HepG2 (cell line): ENCODE data around the gene TRAF3. TPM values are rescaled to one million over a fixed set of nuclear protein-coding genes. Genes with fewer than 3 reads are reported as not detected.
A peak's percentile ranks its signal among the peaks of the same experiment; 100 is the strongest.

Experiments
- ATAC-seq: fragments of 200-7000 bp; cut with Tn5 transposase; 3 replicates; pipeline ENCODE4 v1.9.1; 2020; ENCODE audit warnings: mild to moderate bottlenecking, moderate library complexity
- BruUV-seq: library from RNA; stranded (reverse); fragments of 400-500 nt; replicated peaks from 2 replicates; lab custom pipeline; 2021; lab: Mats Ljungman, UMichigan
- CTCF ChIA-PET: fragments of 300-600 bp; formaldehyde crosslinking; extraction: SDS; loops from one replicate; lab custom pipeline; 2021; ENCODE audit warnings: low total read pairs, inconsistent platforms, low intra/inter-chr PET ratio; lab: Yijun Ruan, JAX
- POLR2A ChIA-PET: fragments of 350-600 bp; sonication (Branson Sonifier 250); formaldehyde crosslinking; loops from one replicate; lab custom pipeline; 2020; ENCODE audit warnings: antibody characterized with exemption, inconsistent platforms; lab: Yijun Ruan, JAX
- DNase-seq: peaks from one replicate; pipeline ENCODE4 v3.0.0-alpha.2; 2015; ENCODE audit warnings: low spot score
- FAIRE-seq: peaks from 3 replicates; lab custom pipeline; 2011; peaks lifted over from hg19 to GRCh38; lab: Jason Lieb, UNC
- H2AFZ ChIP-seq: one replicate; pipeline ENCODE4 v1.6.1; 2011; ENCODE audit warnings: low read length, inconsistent platforms
- H3K27ac ChIP-seq: fragments of 300-600 bp; 3 replicates; pipeline ENCODE4 v1.8.0; 2011; ENCODE audit warnings: mixed run types, mild to moderate bottlenecking, mixed read lengths, low read length, inconsistent platforms; ENCODE audit not compliant: insufficient read depth; ENCODE audit errors: extremely low read length
- H3K27me3 ChIP-seq, 2 experiments: fragments of 200-600 bp in 1 of 2; 2 replicates in 1 of 2; 3 replicates in 1 of 2; pipeline versions ENCODE4 v1.6.0 to v1.8.0; 2011; ENCODE audit warnings: low read length in 2 of 2, mild to moderate bottlenecking in 2 of 2, moderate library complexity in 2 of 2, inconsistent platforms in 1 of 2; ENCODE audit not compliant: insufficient read depth in 2 of 2, control insufficient read depth in 1 of 2
- H3K36me3 ChIP-seq, 2 experiments: fragments of 200-600 bp in 1 of 2; replicated peaks in 1 of 2; 2 replicates in 1 of 2; 3 replicates in 1 of 2; pipeline versions ENCODE4 v1.5.1 to v1.8.0; 2011; ENCODE audit warnings: low read length in 2 of 2, inconsistent platforms in 1 of 2; ENCODE audit not compliant: insufficient read depth in 2 of 2, control insufficient read depth in 1 of 2
- H3K4me1 ChIP-seq: 2 replicates; pipeline ENCODE4 v1.5.1; 2012; ENCODE audit warnings: low read length, inconsistent platforms; ENCODE audit not compliant: insufficient read depth
- H3K4me2 ChIP-seq: 2 replicates; pipeline ENCODE4 v1.6.0; 2011; ENCODE audit warnings: low read depth, low read length, inconsistent platforms
- H3K4me3 ChIP-seq, 3 experiments: fragments of 200-600 bp in 1 of 3; sonication (generic), shearing (Covaris generic) in 1 of 3; replicated peaks in 1 of 3; 2 replicates each; pipeline ENCODE4 v1.5.1; 2011 to 2016; ENCODE audit warnings: low read length in 3 of 3, inconsistent platforms in 2 of 3, low read depth in 2 of 3, mild to moderate bottlenecking in 2 of 3, control low read depth in 1 of 3, mixed read lengths in 1 of 3; ENCODE audit not compliant: insufficient read depth in 1 of 3
- H3K79me2 ChIP-seq: one replicate; pipeline ENCODE4 v1.6.1; 2011; ENCODE audit warnings: low read length, inconsistent platforms; ENCODE audit not compliant: insufficient read depth
- H3K9ac ChIP-seq: 2 replicates; pipeline ENCODE4 v1.6.0; 2011; ENCODE audit warnings: mild to moderate bottlenecking, low read depth, low read length, inconsistent platforms; ENCODE audit not compliant: insufficient read depth
- H3K9me3 ChIP-seq: 2 replicates; pipeline ENCODE4 v1.5.1; 2012; ENCODE audit warnings: mild to moderate bottlenecking, low read length
- H4K20me1 ChIP-seq: 2 replicates; pipeline ENCODE4 v1.6.0; 2011; ENCODE audit warnings: inconsistent platforms, mild to moderate bottlenecking, low read length, moderate library complexity; ENCODE audit not compliant: insufficient read depth
- HNF4G ChIP-seq, 2 experiments: sonication (generic) in 1 of 2; formaldehyde crosslinking in 1 of 2; IDR thresholded peaks; 2 replicates each; pipeline versions ENCODE4 v1.4.0 to v1.6.1; 2011 to 2020; ENCODE audit warnings: borderline replicate concordance in 2 of 2, low read depth in 2 of 2, mild to moderate bottlenecking in 2 of 2, low read length in 1 of 2, missing genetic modification reagents in 1 of 2, moderate library complexity in 1 of 2
- HOXD1 ChIP-seq: sonication (generic); formaldehyde crosslinking; IDR thresholded peaks from 2 replicates; pipeline ENCODE4 v1.5.0; 2020; ENCODE audit warnings: missing genetic modification reagents
- IRF2 ChIP-seq: IDR thresholded peaks from 2 replicates; pipeline ENCODE4 v1.6.1; 2018; ENCODE audit warnings: missing genetic modification reagents, missing compliant biosample characterization
- MAZ ChIP-seq, 2 experiments: sonication (generic) in 1 of 2; formaldehyde crosslinking in 1 of 2; IDR thresholded peaks; 2 replicates each; pipeline versions ENCODE4 v1.5.0 to v1.6.1; 2012 to 2020; ENCODE audit warnings: low read depth in 2 of 2, mild to moderate bottlenecking in 2 of 2, borderline replicate concordance in 1 of 2, improper control_type of control experiment in 1 of 2, low read length in 1 of 2, missing genetic modification reagents in 1 of 2, moderate library complexity in 1 of 2
- MEIS1 ChIP-seq: sonication (generic); formaldehyde crosslinking; IDR thresholded peaks from 2 replicates; pipeline ENCODE4 v1.9.0; 2021; ENCODE audit warnings: mild to moderate bottlenecking, missing genetic modification reagents, moderate library complexity, borderline replicate concordance
- NFYB ChIP-seq: sonication (generic); formaldehyde crosslinking; IDR thresholded peaks from 2 replicates; pipeline ENCODE4 v1.4.0; 2020; ENCODE audit warnings: missing genetic modification reagents
- RFX3 ChIP-seq: IDR thresholded peaks from 2 replicates; pipeline ENCODE4 v1.6.1; 2016; ENCODE audit warnings: missing biosample characterization, missing genetic modification reagents
- SETDB1 ChIP-seq: sonication (generic); formaldehyde crosslinking; IDR thresholded peaks from 2 replicates; pipeline ENCODE4 v1.5.1; 2020; ENCODE audit warnings: missing genetic modification reagents, mild to moderate bottlenecking, borderline replicate concordance
- SIN3A ChIP-seq: IDR thresholded peaks from 2 replicates; pipeline ENCODE4 v1.6.1; 2011; ENCODE audit warnings: low read depth, mild to moderate bottlenecking, control low read depth, low read length, borderline replicate concordance
- SOX5 ChIP-seq: IDR thresholded peaks from 2 replicates; pipeline ENCODE4 v1.6.1; 2016; ENCODE audit warnings: borderline replicate concordance
- SP1 ChIP-seq, 2 experiments: fragments of 450-650 bp in 1 of 2; sonication (generic) in 1 of 2; formaldehyde crosslinking in 1 of 2; IDR thresholded peaks; 2 replicates each; pipeline versions ENCODE4 v1.4.0 to v1.6.1; 2016 to 2020; ENCODE audit warnings: missing genetic modification reagents in 1 of 2
- WIZ ChIP-seq: sonication (generic); formaldehyde crosslinking; IDR thresholded peaks from 2 replicates; pipeline ENCODE4 v1.5.1; 2020; ENCODE audit warnings: mild to moderate bottlenecking, missing genetic modification reagents
- ZFP37 ChIP-seq: sonication (generic); formaldehyde crosslinking; IDR thresholded peaks from 2 replicates; pipeline ENCODE4 v1.4.0; 2020; ENCODE audit warnings: missing genetic modification reagents, borderline replicate concordance
- ZNF333 ChIP-seq: sonication (generic); formaldehyde crosslinking; IDR thresholded peaks from 2 replicates; pipeline ENCODE4 v1.4.0; 2020; ENCODE audit warnings: mild to moderate bottlenecking, missing genetic modification reagents, borderline replicate concordance
- ZNF629 ChIP-seq: sonication (generic); formaldehyde crosslinking; conservative IDR thresholded peaks from 2 replicates; pipeline ENCODE4 v1.5.0; 2020; ENCODE audit warnings: missing genetic modification reagents
- ZNF660 ChIP-seq: sonication (generic); formaldehyde crosslinking; IDR thresholded peaks from 2 replicates; pipeline ENCODE4 v1.5.1; 2020; ENCODE audit warnings: mild to moderate bottlenecking, low read depth, missing genetic modification reagents, borderline replicate concordance
- WGBS: methylation state at CpG from one replicate; pipeline ENCODE4 v1.1.6; 2017; ENCODE audit warnings: low lambda C conversion rate; 5-methylcytosine and 5-hydroxymethylcytosine counted together
- in situ Hi-C: cut with HindIII; loops from 2 replicates; pipeline ENCODE4 v1.10.0; 2017; ENCODE audit warnings: low pct_unique_long_range_greater_than_20kb; ENCODE audit not compliant: extremely low pct_ligation_motif_present
- intact Hi-C: fragments of 100-400 bp; cut with micrococcal nuclease; formaldehyde crosslinking; loops from one replicate; pipeline ENCODE4 v1.10.0; 2022; ENCODE audit not compliant: unreplicated experiment
- polyA plus RNA-seq, 8 experiments: library from polyadenylated mRNA; depleted of rRNA in 3 of 8; stranded (reverse) in 7 of 8; unstranded in 1 of 8; fragments of >200 nt; fragmentation: Illumina TruSeq in 4 of 8; extraction: Trizol in 4 of 8; gene quantifications; 2 replicates each; pipeline versions ENCODE4 v1.2.1 to v1.2.3, GENCODE V29; 2011 to 2016; ENCODE audit warnings: low read depth in 4 of 8, missing spikeins in 1 of 8, mixed read lengths in 1 of 8; ENCODE audit not compliant: insufficient read depth in 1 of 8
- total RNA-seq, 5 experiments: library from RNA; depleted of rRNA; stranded (reverse); fragments of >200 nt; fragmentation: Illumina TruSeq; extraction: Trizol; gene quantifications; 2 replicates each; pipeline ENCODE4 v1.2.3, GENCODE V29; 2016; ENCODE audit warnings: low read depth in 1 of 5
- TF ChIP-seq, protein P1 (sequence below): sonication (generic); formaldehyde crosslinking; IDR thresholded peaks from 2 replicates; pipeline ENCODE4 v1.4.0; 2020; ENCODE audit warnings: missing genetic modification reagents
- TF ChIP-seq, protein P2 (sequence below): sonication (generic); formaldehyde crosslinking; conservative IDR thresholded peaks from 2 replicates; pipeline ENCODE4 v1.4.0; 2020; ENCODE audit warnings: missing genetic modification reagents
- TF ChIP-seq, protein P3 (sequence below): sonication (generic); formaldehyde crosslinking; IDR thresholded peaks from 2 replicates; pipeline ENCODE4 v1.5.0; 2020; ENCODE audit warnings: mild to moderate bottlenecking, low read depth, missing genetic modification reagents, borderline replicate concordance
- TF ChIP-seq, protein P4 (sequence below): sonication (generic); formaldehyde crosslinking; IDR thresholded peaks from 2 replicates; pipeline ENCODE4 v1.8.1; 2023; ENCODE audit warnings: missing genetic modification reagents, mild to moderate bottlenecking, borderline replicate concordance

The TRAF3 gene
- total and polyA plus RNA-seq, 2 of the 13 experiments (the other 11 are each of a cell fraction or from before 2014, with no cell fraction given): 6.9 to 12.2 TPM

DNA sequence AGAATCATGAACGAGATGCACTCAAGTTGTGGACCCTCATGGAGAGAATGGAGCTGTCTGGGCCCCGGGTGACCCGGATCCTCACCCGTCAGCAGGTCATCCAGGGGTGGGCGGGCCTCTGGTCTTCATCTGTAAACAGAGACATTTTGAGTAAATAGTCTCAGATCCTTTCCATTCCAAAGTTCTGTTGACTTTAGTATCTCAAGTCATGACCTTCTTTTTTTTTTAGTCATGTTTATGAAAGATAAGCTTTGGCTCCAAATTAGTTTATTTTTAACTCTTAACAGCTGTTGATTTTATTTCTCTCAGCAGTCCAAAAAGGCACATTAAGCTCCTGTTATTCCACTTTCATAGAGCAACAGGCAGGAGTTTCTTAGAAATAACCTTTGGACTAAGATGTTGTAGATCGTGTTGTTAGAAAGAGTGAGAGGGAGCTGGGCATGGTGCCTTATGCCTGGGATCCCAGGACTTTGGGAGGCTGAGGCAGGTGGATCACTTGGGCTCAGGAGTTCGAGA lies 96.4 kb downstream of the TRAF3 start:
- H4K20me1 ChIP-seq: no peaks in the 10 kb centered on the region
- no peaks in the 10 kb centered on the region for H3K27me3 ChIP-seq
- ChIA-PET CTCF (no interaction called here), POLR2A (interaction anchor here (0.6 to 1.0 kb wide), 5 partner anchors 23 to 111 kb away, joined by 3 to 5 read pairs (median 3); partner anchors contain the start of gene AMN)
- 11% methylated on average over 7 of the region's 7 CpGs for WGBS
- DNase-seq: peak; percentile 88
- peaks cover 1 to 35% of the 10 kb centered on the region in 2 experiments; a peak in 3 of 5 replicates for H3K36me3 ChIP-seq
- H2AFZ ChIP-seq: no peak overlapping the region
- H3K4me1 ChIP-seq: peaks cover 60% of the 10 kb centered on the region
- H3K4me3 ChIP-seq: no peak overlapping the region
- intact Hi-C loops: loop anchor here (10.0 kb wide), 1 partner anchor 99 kb away; the partner anchor contains the start of gene TRAF3
- H3K79me2 ChIP-seq: no peaks in the 10 kb centered on the region
- in situ Hi-C loops: no loop called here
- peak overlapping the region; percentile 56 for H3K27ac ChIP-seq
- peak; percentile 94 for ATAC-seq
- BruUV-seq: no TSS peak
- H3K9me3 ChIP-seq: no peaks in the 10 kb centered on the region
- no peak overlapping the region for H3K9ac ChIP-seq
- FAIRE-seq: peak; percentile 73
- peak overlapping the region; percentile 62 for H3K4me2 ChIP-seq
- TF ChIP-seq RFX3 (CRISPR knock-in tag) (no peak), NFYB (CRISPR knock-in tag) (no peak), ZNF660 (CRISPR knock-in tag) (no peak), MAZ (IDR thresholded peaks at IDR 0.05; ENCODE audit: borderline replicate concordance, low read depth, low read length) (0 out of 2 replicates have a peak, but pooled peaks have one; percentile 2), MAZ (CRISPR knock-in tag; IDR thresholded peaks at IDR 0.05; ENCODE audit: low read depth) (peak; percentile 16; the same call in 1 of the 2 replicates), ZFP37 (CRISPR knock-in tag) (peak; percentile 60; the same call in 1 of the 2 replicates), SOX5 (CRISPR knock-in tag) (peak; percentile 78; the same call in 1 of the 2 replicates), ZNF333 (CRISPR knock-in tag) (no peak), SETDB1 (CRISPR knock-in tag) (no peak), ZNF629 (CRISPR knock-in tag) (peak; percentile 40), SIN3A (no peak; the same call in 1 of the 2 replicates), HOXD1 (peak; percentile 85; the same call in 1 of the 2 replicates), MEIS1 (CRISPR knock-in tag) (no peak), IRF2 (peak; percentile 76), SP1 (IDR thresholded peaks at IDR 0.05) (no peak), SP1 (CRISPR knock-in tag; IDR thresholded peaks at IDR 0.05) (peak; percentile 50; the same call in 1 of the 2 replicates), HNF4G (IDR thresholded peaks at IDR 0.05; ENCODE audit: borderline replicate concordance, low read depth, low read length) (peak; percentile 82; the same call in 1 of the 2 replicates), HNF4G (CRISPR knock-in tag; IDR thresholded peaks at IDR 0.05; ENCODE audit: borderline replicate concordance, low read depth) (peak; percentile 72; the same call in 1 of the 2 replicates), WIZ (CRISPR knock-in tag) (no peak)
- TF ChIP-seq, protein P1, sequence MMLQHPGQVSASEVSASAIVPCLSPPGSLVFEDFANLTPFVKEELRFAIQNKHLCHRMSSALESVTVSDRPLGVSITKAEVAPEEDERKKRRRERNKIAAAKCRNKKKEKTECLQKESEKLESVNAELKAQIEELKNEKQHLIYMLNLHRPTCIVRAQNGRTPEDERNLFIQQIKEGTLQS: no peak
- TF ChIP-seq, protein P2, sequence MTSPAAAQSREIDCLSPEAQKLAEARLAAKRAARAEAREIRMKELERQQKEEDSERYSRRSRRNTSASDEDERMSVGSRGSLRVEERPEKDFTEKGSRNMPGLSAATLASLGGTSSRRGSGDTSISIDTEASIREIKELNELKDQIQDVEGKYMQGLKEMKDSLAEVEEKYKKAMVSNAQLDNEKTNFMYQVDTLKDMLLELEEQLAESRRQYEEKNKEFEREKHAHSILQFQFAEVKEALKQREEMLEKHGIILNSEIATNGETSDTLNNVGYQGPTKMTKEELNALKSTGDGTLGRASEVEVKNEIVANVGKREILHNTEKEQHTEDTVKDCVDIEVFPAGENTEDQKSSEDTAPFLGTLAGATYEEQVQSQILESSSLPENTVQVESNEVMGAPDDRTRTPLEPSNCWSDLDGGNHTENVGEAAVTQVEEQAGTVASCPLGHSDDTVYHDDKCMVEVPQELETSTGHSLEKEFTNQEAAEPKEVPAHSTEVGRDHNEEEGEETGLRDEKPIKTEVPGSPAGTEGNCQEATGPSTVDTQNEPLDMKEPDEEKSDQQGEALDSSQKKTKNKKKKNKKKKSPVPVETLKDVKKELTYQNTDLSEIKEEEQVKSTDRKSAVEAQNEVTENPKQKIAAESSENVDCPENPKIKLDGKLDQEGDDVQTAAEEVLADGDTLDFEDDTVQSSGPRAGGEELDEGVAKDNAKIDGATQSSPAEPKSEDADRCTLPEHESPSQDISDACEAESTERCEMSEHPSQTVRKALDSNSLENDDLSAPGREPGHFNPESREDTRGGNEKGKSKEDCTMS: no peak
- TF ChIP-seq, protein P3, sequence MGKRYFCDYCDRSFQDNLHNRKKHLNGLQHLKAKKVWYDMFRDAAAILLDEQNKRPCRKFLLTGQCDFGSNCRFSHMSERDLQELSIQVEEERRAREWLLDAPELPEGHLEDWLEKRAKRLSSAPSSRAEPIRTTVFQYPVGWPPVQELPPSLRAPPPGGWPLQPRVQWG (CRISPR knock-in tag): no peak
- TF ChIP-seq, protein P4, sequence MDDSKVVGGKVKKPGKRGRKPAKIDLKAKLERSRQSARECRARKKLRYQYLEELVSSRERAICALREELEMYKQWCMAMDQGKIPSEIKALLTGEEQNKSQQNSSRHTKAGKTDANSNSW (CRISPR knock-in tag): no peak
